VCaP (cell line): ENCODE measurements around the gene TMED6.

Experiments
- H3K27ac ChIP-seq: fragments of 450-650 bp; 2 replicates; pipeline ENCODE4 v1.5.1; 2017
- TF ChIP-seq, protein P1 (sequence below): fragments of 450-650 bp; conservative IDR thresholded peaks from 2 replicates; pipeline ENCODE4 v1.5.1; 2017; ENCODE audit warnings: mild to moderate bottlenecking, moderate library complexity

The TMED6 gene

DNA sequence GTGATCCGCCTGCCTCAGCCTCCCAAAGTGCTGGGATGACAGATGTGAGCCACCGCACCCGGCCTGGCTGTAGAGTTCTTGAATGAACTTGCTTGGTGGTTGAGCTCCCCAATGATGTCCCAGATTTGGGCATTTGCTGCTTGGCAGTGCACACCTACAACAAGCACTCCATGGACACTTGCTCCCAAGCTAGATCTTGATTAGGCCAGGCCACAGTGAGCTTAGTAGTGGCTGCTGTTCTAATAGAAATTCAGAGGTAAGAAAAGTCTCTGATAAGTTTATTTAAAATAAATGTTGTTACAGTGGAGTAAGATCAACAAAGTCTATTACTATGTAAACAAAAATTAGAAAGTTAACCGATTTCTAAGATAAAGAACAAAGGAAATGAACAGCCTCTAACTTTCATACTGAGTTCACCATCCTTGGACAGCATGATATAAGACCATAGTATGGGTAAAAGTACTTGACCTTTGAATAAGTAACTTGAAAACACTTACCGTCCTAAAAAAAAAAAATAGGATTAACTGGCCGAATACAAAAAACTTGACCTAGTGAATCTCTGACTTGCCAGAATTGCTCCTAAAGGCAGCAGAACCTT, 951 bp downstream of the TMED6 start:
- TF ChIP-seq, protein P1, sequence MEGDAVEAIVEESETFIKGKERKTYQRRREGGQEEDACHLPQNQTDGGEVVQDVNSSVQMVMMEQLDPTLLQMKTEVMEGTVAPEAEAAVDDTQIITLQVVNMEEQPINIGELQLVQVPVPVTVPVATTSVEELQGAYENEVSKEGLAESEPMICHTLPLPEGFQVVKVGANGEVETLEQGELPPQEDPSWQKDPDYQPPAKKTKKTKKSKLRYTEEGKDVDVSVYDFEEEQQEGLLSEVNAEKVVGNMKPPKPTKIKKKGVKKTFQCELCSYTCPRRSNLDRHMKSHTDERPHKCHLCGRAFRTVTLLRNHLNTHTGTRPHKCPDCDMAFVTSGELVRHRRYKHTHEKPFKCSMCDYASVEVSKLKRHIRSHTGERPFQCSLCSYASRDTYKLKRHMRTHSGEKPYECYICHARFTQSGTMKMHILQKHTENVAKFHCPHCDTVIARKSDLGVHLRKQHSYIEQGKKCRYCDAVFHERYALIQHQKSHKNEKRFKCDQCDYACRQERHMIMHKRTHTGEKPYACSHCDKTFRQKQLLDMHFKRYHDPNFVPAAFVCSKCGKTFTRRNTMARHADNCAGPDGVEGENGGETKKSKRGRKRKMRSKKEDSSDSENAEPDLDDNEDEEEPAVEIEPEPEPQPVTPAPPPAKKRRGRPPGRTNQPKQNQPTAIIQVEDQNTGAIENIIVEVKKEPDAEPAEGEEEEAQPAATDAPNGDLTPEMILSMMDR, result no peak
- peak overlapping the region; percentile 74 for H3K27ac ChIP-seq

DNA sequence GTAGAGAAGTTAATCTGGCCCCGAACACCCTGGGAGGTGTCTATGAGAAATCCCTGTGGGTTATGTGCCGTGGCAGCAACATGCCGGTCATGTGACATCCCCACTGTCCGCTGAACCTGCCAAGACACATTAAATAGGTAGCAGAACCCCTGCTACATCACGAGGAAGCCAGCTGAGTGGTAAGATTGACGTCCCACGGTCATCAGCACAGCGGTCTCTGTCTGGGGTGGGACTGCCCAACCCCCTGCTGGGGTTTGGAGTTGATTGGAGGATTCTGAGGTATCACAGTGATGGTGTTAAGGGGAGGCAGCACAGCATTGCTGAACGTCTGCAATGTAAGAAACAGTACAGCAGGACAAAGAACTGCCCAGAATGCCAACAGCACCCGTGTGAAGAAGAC, 2.0 kb downstream of the TMED6 start:
- TF ChIP-seq, protein P1, result no peak
- peak overlapping the region; percentile 74 for H3K27ac ChIP-seq

DNA sequence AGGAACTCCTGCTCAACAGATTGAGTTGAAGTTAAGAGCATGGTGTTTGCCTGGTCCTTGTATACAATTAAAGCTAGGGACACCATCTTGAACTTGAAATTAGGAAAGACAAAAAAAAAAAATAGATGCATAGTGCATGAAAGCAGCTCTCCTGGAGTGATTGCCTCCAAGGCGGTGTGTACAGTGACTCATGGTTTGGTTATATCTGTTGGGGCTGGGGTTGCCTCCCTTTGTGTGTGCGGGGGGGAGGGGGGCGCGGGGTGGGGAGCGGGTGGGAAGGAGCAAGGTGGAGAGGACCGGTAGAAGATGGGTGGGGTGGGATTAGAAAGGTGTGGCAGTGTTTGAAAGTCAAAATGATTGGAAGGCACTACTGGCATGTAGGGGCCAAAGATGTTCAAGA, 3.4 kb downstream of the TMED6 start:
- TF ChIP-seq, protein P1, result no peak

DNA sequence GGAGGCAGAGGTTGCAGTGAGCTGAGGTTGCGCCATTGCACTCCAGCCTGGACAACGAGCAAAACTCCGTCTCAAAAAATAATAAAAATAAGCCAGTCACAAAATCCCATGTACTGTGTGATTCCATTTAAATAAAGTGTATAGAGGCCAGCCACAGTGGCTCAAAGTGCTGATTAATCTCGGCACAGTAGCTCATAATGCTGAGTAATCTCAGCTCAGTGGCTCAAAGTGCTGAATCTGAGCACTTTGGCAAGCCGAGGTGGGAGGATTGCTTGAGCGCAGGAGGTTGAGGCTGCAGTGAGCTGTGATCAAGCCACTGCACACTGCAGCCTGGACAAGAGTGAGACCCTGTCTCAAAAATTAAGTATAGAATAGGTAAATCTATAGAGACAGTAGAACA, 4.9 kb downstream of the TMED6 start:
- TF ChIP-seq, protein P1, result no peak
- no peak overlapping the region for H3K27ac ChIP-seq

More for the DNA sequence above, 3.4 kb downstream of the TMED6 start:
- H3K27ac ChIP-seq, result no peak overlapping the region

DNA sequence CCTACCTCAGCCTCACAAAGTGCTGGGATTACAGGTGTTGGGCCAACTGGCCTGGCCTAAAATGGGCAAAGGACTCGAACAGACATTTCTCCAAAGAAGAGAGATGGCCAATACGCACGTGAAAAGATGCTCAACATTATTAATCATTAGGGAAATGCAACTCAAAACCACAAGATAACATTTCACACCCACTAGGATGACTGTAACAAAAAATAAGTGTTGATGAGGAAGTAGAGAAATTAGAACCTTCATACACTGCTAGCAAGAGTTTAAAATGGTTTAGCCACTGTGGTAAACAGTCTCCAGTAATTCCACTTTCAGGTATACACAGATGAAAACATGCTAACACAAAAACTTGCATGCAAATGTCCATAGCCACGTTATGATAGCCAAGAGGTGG, 5.7 kb downstream of the TMED6 start:
- TF ChIP-seq, protein P1, result no peak
- no peak overlapping the region for H3K27ac ChIP-seq

DNA sequence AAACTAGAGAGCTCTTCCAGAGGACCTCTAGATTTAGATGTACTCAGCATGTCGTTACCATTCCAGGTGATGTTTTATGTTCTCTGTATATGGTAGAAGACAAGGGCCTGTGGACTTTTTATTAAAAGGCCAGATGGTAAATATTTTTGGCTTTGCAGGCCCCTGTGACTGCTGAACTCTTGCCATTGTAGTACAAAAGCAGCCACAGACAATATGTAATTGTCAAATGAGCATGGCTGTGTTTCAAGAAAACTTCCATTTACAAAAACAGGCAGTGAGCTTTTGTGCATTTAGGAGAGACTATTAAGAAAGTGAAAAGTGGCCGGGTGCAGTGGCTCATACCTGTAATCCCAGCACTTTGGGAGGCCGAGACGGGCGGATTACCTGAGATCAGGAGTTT, 7.4 kb downstream of the TMED6 start:
- TF ChIP-seq, protein P1, result no peak
- H3K27ac ChIP-seq, result no peak overlapping the region

DNA sequence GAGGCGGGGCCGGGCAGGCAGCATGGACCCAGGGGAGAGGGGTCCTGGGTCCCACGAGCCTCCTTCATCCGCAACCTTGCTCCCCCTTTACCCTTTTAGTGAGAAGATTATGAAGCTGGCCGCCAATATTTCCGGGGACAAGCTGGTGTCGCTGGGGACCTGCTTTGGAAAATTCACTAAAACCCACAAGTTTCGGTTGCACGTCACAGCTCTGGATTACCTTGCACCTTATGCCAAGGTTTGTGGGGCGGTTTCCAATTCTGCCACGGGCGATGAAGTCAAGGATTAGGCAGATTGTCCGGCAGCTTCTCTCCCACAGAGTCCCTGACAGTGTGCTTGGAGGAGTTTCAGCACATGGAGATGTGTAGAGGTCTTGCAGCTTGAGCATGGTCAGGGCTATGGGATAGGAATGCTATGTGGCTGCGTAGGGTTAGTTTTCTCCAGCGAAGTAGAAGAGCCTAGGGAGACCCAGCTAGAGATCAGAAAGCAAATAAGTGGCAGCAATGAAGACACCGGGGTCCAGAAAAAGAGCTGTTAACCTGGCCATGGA, 11.4 kb downstream of the TMED6 start:
- TF ChIP-seq, protein P1, result no peak

More for the DNA sequence above, 11.4 kb downstream of the TMED6 start:
- peak overlapping the region; percentile 90 for H3K27ac ChIP-seq
